Globus pallidus (tissue), 1 donor: ENCODE data around the gene ABCG5.

Source experiments
- DNase-seq: peaks from one replicate; pipeline ENCODE4 v3.0.0-alpha.2; 2015; ENCODE audit warnings: low spot score

ABCG5 gene

GRCh38 chr2:43841949-43842865 lies 3.6 kb upstream of the ABCG5 start:
- no peak for DNase-seq

- DNase-seq: no peak
These were observed 2.3 kb upstream of the ABCG5 start for GRCh38 chr2:43840965-43841364.

- DNase-seq: no peak
These were observed 1.3 kb upstream of the ABCG5 start for GRCh38 chr2:43839776-43840564.

GRCh38 chr2:43837831-43838559 lies 644 bp downstream of the ABCG5 start:
- DNase-seq: no peak

GRCh38 chr2:43837033-43837432 lies 1.6 kb downstream of the ABCG5 start:
- DNase-seq: no peak

- DNase-seq: no peak
These were observed 6.2 kb downstream of the ABCG5 start for GRCh38 chr2:43832457-43832856.

GRCh38 chr2:43831543-43832294 lies 6.9 kb downstream of the ABCG5 start:
- no peak for DNase-seq

- no peak for DNase-seq
These were observed 12.1 kb downstream of the ABCG5 start for GRCh38 chr2:43826305-43827250.

- no peak for DNase-seq
These were observed 12.8 kb downstream of the ABCG5 start for GRCh38 chr2:43825841-43826240.

- no peak for DNase-seq
These were observed 13.6 kb downstream of the ABCG5 start for GRCh38 chr2:43824951-43825493.

- DNase-seq: no peak
These were observed 14.1 kb downstream of the ABCG5 start for GRCh38 chr2:43824512-43824911.

GRCh38 chr2:43823751-43824150 lies 14.9 kb downstream of the ABCG5 start:
- no peak for DNase-seq

GRCh38 chr2:43822839-43823238 lies 15.8 kb downstream of the ABCG5 start:
- no peak for DNase-seq

GRCh38 chr2:43819491-43820163 lies 19.0 kb downstream of the ABCG5 start:
- no peak for DNase-seq

GRCh38 chr2:43818761-43819160 lies 19.9 kb downstream of the ABCG5 start:
- no peak for DNase-seq

GRCh38 chr2:43814711-43815110 lies 23.9 kb downstream of the ABCG5 start:
- no peak for DNase-seq

- no peak for DNase-seq
These were observed 25.7 kb downstream of the ABCG5 start for GRCh38 chr2:43812947-43813346.

GRCh38 chr2:43812006-43812405 lies 26.6 kb downstream of the ABCG5 start:
- DNase-seq: no peak

- no peak for DNase-seq
These were observed 27.8 kb downstream of the ABCG5 start for GRCh38 chr2:43810888-43811287.

GRCh38 chr2:43810452-43810851 lies 28.2 kb downstream of the ABCG5 start:
- no peak for DNase-seq
